OCI-LY1 (cell line): ENCODE results near the gene SDK2.

ENCODE experiments used
- EZH2 ChIP-seq: fragments of 200-600 bp; sonication (generic), shearing (Covaris generic); IDR thresholded peaks from 2 replicates; pipeline ENCODE4 v1.8.0; 2017; ENCODE audit warnings: borderline replicate concordance, mixed run types, mild to moderate bottlenecking, antibody characterized with exemption, low read length, moderate library complexity, mixed read lengths
- TF ChIP-seq, protein P1 (sequence below): fragments of 200-600 bp; sonication (generic), shearing (Covaris generic); IDR thresholded peaks from 2 replicates; pipeline ENCODE4 v1.5.1; 2017; ENCODE audit warnings: mild to moderate bottlenecking, antibody characterized with exemption, low read length, moderate library complexity, mixed read lengths

DNA sequence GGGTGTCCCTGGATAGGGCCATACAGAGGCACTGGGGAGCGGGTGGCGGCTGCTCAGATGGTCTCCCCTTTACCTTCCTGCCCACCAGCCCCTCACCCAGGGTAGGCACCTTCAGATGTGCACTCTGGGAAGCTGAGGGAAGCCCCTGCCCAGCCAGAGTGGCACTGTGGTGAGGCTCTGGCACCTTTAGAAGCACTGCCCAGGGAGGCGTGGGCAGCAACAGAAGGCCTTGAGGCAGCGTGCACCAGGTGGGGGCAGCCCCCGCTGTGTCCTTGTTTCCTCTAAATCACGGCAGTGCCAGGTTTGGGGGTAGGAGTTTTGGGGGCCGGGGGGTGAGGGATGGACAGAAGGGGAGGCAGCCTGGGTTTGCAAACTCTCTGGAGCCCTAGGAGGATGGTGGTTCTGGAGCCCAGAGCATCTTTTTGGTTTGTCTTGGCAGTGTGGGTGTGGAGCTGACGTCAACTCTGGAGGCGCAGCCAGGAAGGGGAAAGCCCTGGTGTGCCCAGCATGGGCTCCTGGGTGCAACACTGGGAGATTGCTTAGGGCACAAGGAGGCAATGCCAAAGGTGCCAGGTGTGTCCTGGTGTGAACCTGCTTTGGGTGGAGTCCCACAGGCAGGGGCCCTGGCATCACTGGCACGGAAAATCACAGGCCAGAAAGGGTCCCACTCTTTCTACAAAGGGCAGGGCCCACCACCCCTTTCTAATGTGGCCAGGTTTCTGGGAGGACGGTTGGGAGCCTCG lies 309.3 kb downstream of the SDK2 start:
- TF ChIP-seq, protein P1, sequence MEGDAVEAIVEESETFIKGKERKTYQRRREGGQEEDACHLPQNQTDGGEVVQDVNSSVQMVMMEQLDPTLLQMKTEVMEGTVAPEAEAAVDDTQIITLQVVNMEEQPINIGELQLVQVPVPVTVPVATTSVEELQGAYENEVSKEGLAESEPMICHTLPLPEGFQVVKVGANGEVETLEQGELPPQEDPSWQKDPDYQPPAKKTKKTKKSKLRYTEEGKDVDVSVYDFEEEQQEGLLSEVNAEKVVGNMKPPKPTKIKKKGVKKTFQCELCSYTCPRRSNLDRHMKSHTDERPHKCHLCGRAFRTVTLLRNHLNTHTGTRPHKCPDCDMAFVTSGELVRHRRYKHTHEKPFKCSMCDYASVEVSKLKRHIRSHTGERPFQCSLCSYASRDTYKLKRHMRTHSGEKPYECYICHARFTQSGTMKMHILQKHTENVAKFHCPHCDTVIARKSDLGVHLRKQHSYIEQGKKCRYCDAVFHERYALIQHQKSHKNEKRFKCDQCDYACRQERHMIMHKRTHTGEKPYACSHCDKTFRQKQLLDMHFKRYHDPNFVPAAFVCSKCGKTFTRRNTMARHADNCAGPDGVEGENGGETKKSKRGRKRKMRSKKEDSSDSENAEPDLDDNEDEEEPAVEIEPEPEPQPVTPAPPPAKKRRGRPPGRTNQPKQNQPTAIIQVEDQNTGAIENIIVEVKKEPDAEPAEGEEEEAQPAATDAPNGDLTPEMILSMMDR: no peak
- no peak for TF ChIP-seq EZH2
